HG02870 (cell line): ENCODE measurements around the gene RNF157.
"Not testable (repeated sequence)": the region's sequence is repeated elsewhere in the genome, so short reads cannot be mapped to it uniquely, and the experiment has no call there.

Experiments used
- ATAC-seq: cut with Tn5 transposase; IDR thresholded peaks from one replicate; pipeline ENCODE4 v1.9.1; 2021; ENCODE audit warnings: mild to moderate bottlenecking, moderate library complexity; ENCODE audit not compliant: unreplicated experiment

The RNF157 gene

GRCh38 chr17:76236603-76237002 is 3.7 kb downstream of the RNF157 start:
- no peak for ATAC-seq

GRCh38 chr17:76235883-76236282 is 4.4 kb downstream of the RNF157 start:
- no peak for ATAC-seq

GRCh38 chr17:76234354-76234679 is 6.0 kb downstream of the RNF157 start:
- ATAC-seq = no peak

- ATAC-seq = no peak
Measured at GRCh38 chr17:76233588-76234353, 6.5 kb downstream of the RNF157 start.

- no peak for ATAC-seq
Measured at GRCh38 chr17:76232342-76232741, 8.0 kb downstream of the RNF157 start.

- not testable (repeated sequence) for ATAC-seq
Measured at GRCh38 chr17:76226749-76227148, 13.5 kb downstream of the RNF157 start.

- ATAC-seq = not testable (repeated sequence)
Measured at GRCh38 chr17:76225373-76226086, 14.8 kb downstream of the RNF157 start.

GRCh38 chr17:76223802-76224201 is 16.5 kb downstream of the RNF157 start:
- no peak for ATAC-seq

- ATAC-seq = no peak
Measured at GRCh38 chr17:76219670-76220383, 20.5 kb downstream of the RNF157 start.

GRCh38 chr17:76217081-76217480 is 23.2 kb downstream of the RNF157 start:
- no peak for ATAC-seq

- ATAC-seq = no peak
Measured at GRCh38 chr17:76213491-76213890, 26.8 kb downstream of the RNF157 start.

GRCh38 chr17:76208120-76208519 is 32.2 kb downstream of the RNF157 start:
- ATAC-seq = no peak

- no peak for ATAC-seq
Measured at GRCh38 chr17:76207275-76208059, 32.8 kb downstream of the RNF157 start.

- not testable (repeated sequence) for ATAC-seq
Measured at GRCh38 chr17:76205542-76206144, 34.6 kb downstream of the RNF157 start.

GRCh38 chr17:76204277-76204676 is 36.0 kb downstream of the RNF157 start:
- no peak for ATAC-seq

GRCh38 chr17:76200354-76200753 is 39.9 kb downstream of the RNF157 start:
- ATAC-seq = no peak

GRCh38 chr17:76199469-76199868 is 40.8 kb downstream of the RNF157 start:
- ATAC-seq = no peak

- ATAC-seq = no peak
Measured at GRCh38 chr17:76198702-76199101, 41.6 kb downstream of the RNF157 start.

- ATAC-seq = no peak
Measured at GRCh38 chr17:76197911-76198310, 42.4 kb downstream of the RNF157 start.

GRCh38 chr17:76196675-76197074 is 43.6 kb downstream of the RNF157 start:
- ATAC-seq = no peak
